ENCODE results near the gene DYRK2. TPM values are rescaled to one million over a fixed set of nuclear protein-coding genes. Genes with fewer than 3 reads are reported as not detected.

DYRK2 gene
- total and polyA plus RNA-seq, 2 experiments from 2014 or later: 7.1 to 34.1 TPM

- TF ChIP-seq REST (IDR thresholded peaks at IDR 0.05; ENCODE audit: unreplicated experiment) (no peak), JUNB (IDR thresholded peaks at IDR 0.05; ENCODE audit: unreplicated experiment) (no peak), ETS1 (IDR thresholded peaks at IDR 0.05) (no peak), ZNF462 (CRISPR knock-in tag; IDR thresholded peaks at IDR 0.05) (no peak), POLR2AphosphoS5 (IDR thresholded peaks at IDR 0.05; ENCODE audit: low read depth) (no peak), NANOG (IDR thresholded peaks at IDR 0.05; ENCODE audit: borderline replicate concordance) (no peak)
These were observed 670 bp downstream of the DYRK2 start (continued) for GRCh38 chr12:67649261-67649569.

All from GM23338 (cell line).